D721Med (cell line): ENCODE results near the gene THAP5.

ENCODE experiments used
- DNase-seq: peaks from one replicate; pipeline ENCODE4 v3.0.0; 2011; ENCODE audit warnings: low spot score; ENCODE audit not compliant: insufficient read length
- FAIRE-seq: peaks from 2 replicates; lab custom pipeline; 2011; peaks lifted over from hg19 to GRCh38; lab: Jason Lieb, UNC
- TF ChIP-seq, protein P1 (sequence below): IDR thresholded peaks from 2 replicates; pipeline ENCODE4 v1.5.1; 2012; ENCODE audit warnings: mild to moderate bottlenecking, control low read depth; ENCODE audit not compliant: insufficient read depth; ENCODE audit errors: missing control alignments

THAP5 gene

DNA sequence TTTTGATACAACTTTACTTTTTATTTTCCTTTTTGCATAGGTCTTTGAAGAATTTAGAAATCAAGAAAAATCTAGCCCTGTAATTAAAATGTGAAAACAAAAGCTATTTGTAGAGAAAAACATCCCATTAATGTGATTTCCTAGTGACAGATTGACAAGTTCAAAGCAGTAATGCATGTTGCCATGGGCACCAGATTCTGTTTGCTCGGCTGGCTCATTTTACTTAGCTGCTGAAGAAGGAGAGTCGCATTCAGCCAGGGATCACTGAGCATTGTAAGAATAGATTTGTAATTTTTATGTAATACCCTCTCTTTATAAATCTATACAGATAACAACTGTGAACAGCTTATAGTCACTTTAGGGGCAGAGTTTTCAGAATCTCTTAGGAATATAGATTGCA lies 28.6 kb upstream of the THAP5 start:
- no peak for DNase-seq
- TF ChIP-seq, protein P1, sequence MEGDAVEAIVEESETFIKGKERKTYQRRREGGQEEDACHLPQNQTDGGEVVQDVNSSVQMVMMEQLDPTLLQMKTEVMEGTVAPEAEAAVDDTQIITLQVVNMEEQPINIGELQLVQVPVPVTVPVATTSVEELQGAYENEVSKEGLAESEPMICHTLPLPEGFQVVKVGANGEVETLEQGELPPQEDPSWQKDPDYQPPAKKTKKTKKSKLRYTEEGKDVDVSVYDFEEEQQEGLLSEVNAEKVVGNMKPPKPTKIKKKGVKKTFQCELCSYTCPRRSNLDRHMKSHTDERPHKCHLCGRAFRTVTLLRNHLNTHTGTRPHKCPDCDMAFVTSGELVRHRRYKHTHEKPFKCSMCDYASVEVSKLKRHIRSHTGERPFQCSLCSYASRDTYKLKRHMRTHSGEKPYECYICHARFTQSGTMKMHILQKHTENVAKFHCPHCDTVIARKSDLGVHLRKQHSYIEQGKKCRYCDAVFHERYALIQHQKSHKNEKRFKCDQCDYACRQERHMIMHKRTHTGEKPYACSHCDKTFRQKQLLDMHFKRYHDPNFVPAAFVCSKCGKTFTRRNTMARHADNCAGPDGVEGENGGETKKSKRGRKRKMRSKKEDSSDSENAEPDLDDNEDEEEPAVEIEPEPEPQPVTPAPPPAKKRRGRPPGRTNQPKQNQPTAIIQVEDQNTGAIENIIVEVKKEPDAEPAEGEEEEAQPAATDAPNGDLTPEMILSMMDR = no peak
- peak; percentile 61 for FAIRE-seq

DNA sequence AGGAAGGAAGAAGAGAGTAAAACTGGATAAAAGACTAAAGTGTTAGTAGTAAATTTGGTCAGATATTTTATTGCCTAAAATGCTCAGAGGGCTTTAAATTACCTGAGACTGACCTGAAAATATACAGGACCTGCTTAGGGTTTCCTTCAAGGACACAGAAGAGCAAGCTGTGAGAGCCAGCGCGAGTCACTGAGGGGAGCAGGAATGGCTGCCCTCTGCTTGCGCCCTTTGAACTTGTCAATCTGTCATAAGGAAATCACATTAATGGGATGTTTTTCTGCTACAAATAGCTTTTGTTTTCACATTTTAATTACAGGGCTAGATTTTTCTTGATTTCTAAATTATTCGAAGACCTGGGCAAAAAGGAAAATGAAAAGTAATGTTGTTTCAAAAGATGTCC lies 27.1 kb upstream of the THAP5 start:
- no peak for DNase-seq
- TF ChIP-seq, protein P1 = no peak
- FAIRE-seq = no peak

DNA sequence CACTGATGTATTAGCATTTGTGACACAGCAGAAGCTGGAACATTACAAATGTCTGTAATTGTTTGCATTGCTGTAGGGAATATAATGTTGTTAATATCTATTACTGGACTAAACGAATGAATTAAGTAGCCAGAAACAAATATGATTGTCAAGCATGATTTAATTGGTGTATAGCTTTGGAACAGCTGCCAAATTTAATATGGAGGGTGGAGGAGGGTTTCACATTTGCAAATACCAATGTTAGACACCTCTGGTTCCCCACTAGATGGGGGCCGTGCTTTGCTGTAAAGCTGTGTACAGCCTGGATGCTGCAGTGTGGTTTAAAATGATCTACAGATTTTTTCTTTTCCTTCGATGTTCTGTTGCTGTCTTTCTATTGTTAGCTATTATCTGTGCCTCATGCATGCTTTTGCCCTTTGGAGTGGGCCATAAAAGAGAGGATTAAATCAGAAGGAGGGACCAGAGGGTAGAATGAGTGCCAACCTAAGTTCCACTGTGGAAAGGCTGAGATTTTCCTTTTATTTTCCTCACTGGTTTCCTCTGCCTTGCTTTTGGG lies 23.2 kb upstream of the THAP5 start:
- TF ChIP-seq, protein P1 = peak; percentile 74
- FAIRE-seq = peak; percentile 81
- DNase-seq = no peak

DNA sequence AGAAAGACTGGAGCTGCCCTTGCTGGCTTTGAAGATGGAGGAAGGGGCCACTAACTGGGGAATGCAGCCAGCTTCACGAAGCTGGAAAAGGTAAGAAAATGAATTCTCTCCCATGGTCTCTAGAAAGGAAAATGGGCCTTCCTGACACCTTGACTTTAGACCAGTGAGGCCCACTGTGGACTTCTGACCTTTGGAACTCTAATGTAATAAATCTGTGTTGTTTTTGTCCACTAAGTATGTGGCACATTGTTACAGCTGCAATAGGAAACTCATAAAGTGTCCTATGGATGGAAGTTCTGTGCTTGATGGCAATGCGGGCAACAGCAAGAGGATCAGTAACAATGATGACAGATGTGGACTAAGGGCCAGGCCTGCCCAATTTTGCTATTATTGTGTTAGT lies 21.1 kb upstream of the THAP5 start:
- TF ChIP-seq, protein P1 = no peak
- FAIRE-seq (no peak), DNase-seq (no peak)

DNA sequence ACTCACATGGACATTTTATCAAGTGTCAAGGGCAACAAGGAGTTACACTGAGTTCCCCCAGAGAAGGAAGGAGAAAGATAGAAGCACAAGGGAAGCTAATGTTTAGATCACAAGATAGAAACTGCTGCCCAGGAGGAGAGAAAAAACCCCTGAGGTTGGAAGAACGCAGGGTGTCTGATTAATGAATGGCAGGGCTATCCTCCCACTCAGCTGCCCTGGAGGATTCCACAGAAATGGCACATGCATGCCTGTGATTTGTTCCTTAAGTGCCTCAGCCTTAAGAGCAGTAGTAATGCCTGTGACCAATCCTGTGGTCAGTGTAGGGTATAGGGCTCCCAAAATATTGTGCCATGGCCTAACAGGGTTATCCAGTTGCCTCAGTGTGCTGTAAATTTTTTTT lies 20.4 kb upstream of the THAP5 start:
- FAIRE-seq (no peak), DNase-seq (no peak)
- TF ChIP-seq, protein P1 = no peak

DNA sequence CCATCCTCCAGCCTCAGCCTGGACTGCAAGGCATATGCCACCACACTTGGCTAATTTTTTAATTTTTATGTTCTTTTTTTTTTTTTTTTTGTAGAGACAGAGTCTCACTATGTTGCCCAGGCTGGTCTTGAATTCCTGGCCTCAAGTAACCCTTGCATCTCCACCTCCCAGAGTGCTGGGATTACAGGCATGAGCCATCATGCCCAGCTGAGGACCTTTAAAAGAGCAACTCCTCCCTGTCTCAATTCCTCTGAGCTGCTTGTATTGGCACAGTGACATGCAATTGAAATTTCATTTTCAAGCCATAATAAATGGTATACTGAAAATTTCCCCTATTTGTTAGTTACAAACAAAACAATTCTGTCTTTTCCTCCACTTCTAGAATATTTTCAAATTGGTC lies 19.7 kb upstream of the THAP5 start:
- no peak for FAIRE-seq
- DNase-seq = no peak
- TF ChIP-seq, protein P1 = no peak

DNA sequence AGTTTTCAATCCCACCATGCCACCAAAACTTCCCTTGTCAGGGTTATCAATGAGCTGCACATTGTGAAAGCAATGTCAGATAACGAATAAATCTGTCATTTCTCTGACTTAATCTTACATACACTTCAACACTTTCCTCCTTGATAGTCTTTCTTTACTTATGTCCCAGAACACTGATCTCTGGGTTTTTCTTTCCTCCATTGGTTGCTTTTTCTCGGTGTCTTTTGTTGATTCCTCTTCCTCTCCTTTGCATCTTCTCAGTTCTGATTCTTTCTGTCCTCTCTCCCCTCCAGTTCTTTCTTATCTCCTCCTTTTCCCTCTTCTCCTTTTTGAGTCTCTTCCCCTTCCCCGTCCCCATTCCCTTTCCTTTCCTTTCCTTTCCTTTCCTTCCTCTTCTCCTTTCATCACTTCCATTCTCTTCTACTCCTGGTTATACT lies 16.8 kb upstream of the THAP5 start:
- TF ChIP-seq, protein P1 = no peak
- DNase-seq (no peak), FAIRE-seq (no peak)
